Right atrium auricular region (tissue), 2 donors: ENCODE results near the gene SULT1A1. TPM values are rescaled to one million over a fixed set of nuclear protein-coding genes. Genes with fewer than 3 reads are reported as not detected.
"Not testable (repeated sequence)": the region's sequence is repeated elsewhere in the genome, so short reads cannot be mapped to it uniquely, and the experiment has no call there.

Experiments used
- DNase-seq: peaks from one replicate; pipeline ENCODE4 v3.0.0-alpha.2; 2019; ENCODE audit warnings: low spot score
- H3K27ac ChIP-seq, 2 donors: fragments of 200-600 bp; sonication (generic); 1 replicate in 1 of 2; 2 replicates in 1 of 2; pipeline ENCODE4 v1.5.1; 2016 to 2019
- H3K27me3 ChIP-seq, 2 donors: fragments of 200-600 bp; sonication (generic); one replicate each; pipeline versions ENCODE4 v1.5.1 to v1.6.0; 2017 to 2019
- H3K36me3 ChIP-seq: fragments of 200-600 bp; sonication (generic); one replicate; pipeline ENCODE4 v1.5.1; 2016
- H3K4me1 ChIP-seq, 2 donors: fragments of 200-600 bp; sonication (generic); one replicate each; pipeline versions ENCODE4 v1.5.1 to v1.6.0; 2017 to 2019
- H3K4me3 ChIP-seq, 2 donors: fragments of 200-600 bp; sonication (generic); 1 replicate in 1 of 2; 2 replicates in 1 of 2; pipeline ENCODE4 v1.5.1; 2017 to 2019; ENCODE audit warnings: mild to moderate bottlenecking in 1 of 2, moderate library complexity in 1 of 2
- H3K9me3 ChIP-seq, 2 donors: fragments of 200-600 bp; sonication (generic); one replicate each; pipeline ENCODE4 v1.5.1; 2019
- total RNA-seq, 2 donors: library from RNA; depleted of rRNA; stranded (reverse); fragments of >200 nt; gene quantifications; one replicate each; pipeline ENCODE4 v1.1.0, GENCODE V29; 2016
- TF ChIP-seq, protein P1 (sequence below), 2 donors: fragments of 200-600 bp; sonication (generic); IDR thresholded peaks; one replicate each; pipeline ENCODE4 v1.5.1; 2019; ENCODE audit warnings: antibody characterized with exemption in 2 of 2

SULT1A1 gene
- total RNA-seq, 2 donors from 2014 or later, result 37.9 to 38.1 TPM

DNA sequence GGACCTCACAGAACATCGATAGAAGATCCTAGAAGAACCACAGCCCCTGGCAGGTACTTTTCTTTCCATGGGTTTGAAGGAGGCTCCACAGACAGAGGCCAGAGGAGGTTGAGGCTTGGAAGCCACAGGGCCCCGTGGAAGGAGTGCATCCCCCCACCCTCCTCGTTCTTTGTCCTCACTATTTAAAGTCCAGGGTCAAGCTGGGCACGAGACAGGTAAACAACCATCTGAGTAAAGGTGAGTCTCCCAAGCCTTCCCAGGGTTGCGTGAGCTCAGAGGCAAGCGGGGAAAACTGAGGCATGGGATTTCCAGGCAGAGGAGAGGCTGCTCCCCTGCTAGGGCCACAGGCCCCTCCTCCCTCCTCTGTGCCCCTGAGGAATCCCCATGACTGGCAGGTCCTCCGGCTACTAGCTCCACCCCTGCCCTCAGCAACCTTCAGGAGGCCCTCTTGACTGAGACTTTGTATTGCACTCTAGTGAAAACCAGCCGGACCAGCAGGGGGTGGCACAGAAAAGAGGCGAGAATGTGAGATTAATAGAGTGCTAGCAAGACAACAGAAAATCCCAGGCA, 12.1 kb downstream of the SULT1A1 start:
- no peaks in the 10 kb centered on the region for H3K36me3 ChIP-seq
- no peak for DNase-seq
- TF ChIP-seq, protein P1, sequence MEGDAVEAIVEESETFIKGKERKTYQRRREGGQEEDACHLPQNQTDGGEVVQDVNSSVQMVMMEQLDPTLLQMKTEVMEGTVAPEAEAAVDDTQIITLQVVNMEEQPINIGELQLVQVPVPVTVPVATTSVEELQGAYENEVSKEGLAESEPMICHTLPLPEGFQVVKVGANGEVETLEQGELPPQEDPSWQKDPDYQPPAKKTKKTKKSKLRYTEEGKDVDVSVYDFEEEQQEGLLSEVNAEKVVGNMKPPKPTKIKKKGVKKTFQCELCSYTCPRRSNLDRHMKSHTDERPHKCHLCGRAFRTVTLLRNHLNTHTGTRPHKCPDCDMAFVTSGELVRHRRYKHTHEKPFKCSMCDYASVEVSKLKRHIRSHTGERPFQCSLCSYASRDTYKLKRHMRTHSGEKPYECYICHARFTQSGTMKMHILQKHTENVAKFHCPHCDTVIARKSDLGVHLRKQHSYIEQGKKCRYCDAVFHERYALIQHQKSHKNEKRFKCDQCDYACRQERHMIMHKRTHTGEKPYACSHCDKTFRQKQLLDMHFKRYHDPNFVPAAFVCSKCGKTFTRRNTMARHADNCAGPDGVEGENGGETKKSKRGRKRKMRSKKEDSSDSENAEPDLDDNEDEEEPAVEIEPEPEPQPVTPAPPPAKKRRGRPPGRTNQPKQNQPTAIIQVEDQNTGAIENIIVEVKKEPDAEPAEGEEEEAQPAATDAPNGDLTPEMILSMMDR (IDR thresholded peaks at IDR 0.05), result no peak
- peaks cover 0 to 22% of the 10 kb centered on the region in 2 donors for H3K4me1 ChIP-seq
- no peaks in the 10 kb centered on the region for H3K9me3 ChIP-seq
- no peak overlapping the region for H3K27ac ChIP-seq
- H3K27me3 ChIP-seq, result no peaks in the 10 kb centered on the region
- no peak overlapping the region for H3K4me3 ChIP-seq

DNA sequence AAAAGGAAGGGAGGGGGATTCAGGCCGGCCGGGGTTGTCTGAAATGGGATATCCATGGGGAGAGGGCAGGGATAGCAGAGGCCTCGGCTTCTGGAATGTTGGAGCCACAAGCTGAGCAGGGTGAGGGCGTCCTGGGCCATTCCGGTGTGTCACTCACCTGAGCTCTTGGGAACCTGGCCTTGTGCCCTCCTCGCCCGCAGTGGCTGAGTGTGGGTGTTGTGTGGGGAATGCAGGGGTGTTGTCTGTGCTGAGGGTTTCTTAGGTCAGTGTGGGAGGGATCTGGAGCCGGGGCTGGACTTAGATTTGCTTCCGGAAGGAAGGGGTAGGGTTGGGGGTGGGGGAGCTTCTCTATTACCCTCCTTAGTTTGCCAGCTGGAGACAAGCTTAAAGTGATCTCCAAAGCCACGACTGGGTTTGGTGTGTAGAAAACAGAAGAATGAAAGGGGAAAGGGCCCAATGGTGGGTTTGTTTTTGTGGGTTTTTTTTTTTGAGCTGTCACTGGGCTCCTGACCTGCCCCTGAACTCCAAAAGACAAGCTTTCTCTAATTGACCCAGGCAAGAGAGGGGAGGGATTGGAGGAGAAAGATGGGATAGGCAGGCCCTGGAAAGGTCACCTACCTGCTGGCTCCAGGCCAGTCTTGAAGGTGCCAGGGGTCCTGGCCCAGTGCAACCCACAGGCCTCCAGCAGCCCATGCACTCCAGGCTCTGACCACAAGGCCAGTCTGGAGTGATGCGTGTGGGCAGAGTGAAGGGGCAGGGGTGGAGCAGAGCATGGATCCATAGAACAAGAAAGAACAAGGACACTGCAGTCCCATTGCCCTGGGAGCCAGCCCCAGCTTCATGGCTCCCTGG, 12.8 kb downstream of the SULT1A1 start, which contains the start of gene SULT1A2:
Gene SULT1A2 (minus strand): TSS at position 211 of the 852 bp plus-strand sequence. CDS start 1,120 bp downstream, outside the sequence.
- H3K4me3 ChIP-seq, result peak within 1 kb of the TSS in 1 of 2 donors; percentile 12
- peaks cover 0 to 22% of the 10 kb centered on the region in 2 donors for H3K4me1 ChIP-seq
- H3K36me3 ChIP-seq, result no peaks in the 10 kb centered on the region
- H3K27ac ChIP-seq, result peak within 1 kb of the TSS in 1 of 2 donors; percentile 26
- H3K9me3 ChIP-seq, result no peaks in the 10 kb centered on the region
- TF ChIP-seq, protein P1 (IDR thresholded peaks at IDR 0.05), result no peak
- no peak for DNase-seq
- H3K27me3 ChIP-seq, result no peaks in the 10 kb centered on the region

DNA sequence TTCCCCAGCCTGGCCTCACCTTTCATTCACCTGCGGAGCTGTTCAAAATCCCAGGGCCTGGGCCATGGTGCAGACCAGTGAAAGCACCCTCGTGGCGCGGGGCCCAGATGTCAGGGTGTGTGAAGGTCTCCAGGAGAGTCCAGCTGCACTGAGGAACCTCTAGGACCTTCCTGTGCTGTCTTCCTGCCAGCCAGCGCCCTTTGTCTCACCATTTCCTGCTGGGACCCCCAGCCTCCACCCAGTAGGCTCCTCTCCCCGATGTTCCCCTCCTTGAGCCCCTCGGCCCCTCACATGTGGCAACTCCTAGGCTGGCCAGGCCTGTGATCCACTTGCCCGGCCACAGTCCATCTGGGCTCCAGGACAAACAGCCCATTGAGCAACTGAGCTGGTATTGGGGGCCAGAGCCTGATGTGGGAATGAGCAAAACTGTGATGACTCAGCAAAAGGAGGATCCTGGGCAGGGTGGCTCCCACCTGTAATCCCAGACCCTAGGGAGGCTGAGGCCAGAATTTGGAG, 13.7 kb downstream of the SULT1A1 start:
- H3K4me3 ChIP-seq, result peak overlapping the region in 1 of 2 donors; percentile 12

DNA sequence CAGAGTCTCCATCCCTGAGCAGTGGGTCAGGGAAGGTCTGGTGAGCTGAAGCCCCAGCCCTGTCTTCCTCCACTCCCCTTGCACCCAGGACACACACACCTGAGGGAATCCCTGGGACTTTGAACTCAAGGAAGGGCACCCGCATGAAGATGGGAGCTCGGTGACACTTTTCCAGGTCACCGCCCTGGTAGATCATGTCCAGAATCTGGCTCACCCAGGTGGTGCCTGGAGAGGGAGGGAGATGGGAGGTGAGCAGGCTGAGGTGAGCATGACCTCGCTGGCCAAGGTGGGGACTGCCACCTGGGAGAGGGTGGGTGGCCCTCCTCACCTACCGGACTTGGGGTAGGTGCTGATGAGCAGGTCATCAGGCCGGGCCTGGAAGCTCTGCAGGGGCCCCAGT, 14.4 kb downstream of the SULT1A1 start:
- not testable (repeated sequence) for H3K27ac ChIP-seq, H3K36me3 ChIP-seq, H3K4me3 ChIP-seq, H3K9me3 ChIP-seq, DNase-seq, H3K27me3 ChIP-seq
- H3K4me1 ChIP-seq, result peaks cover 0 to 22% of the 10 kb centered on the region in 2 donors

More for the DNA sequence above, 13.7 kb downstream of the SULT1A1 start:
- TF ChIP-seq, protein P1 (IDR thresholded peaks at IDR 0.05), result no peak
- H3K4me1 ChIP-seq, result peaks cover 0 to 22% of the 10 kb centered on the region in 2 donors
- H3K36me3 ChIP-seq, result peaks cover 2% of the 10 kb centered on the region
- no peaks in the 10 kb centered on the region for H3K9me3 ChIP-seq
- H3K27me3 ChIP-seq, result no peaks in the 10 kb centered on the region
- DNase-seq, result no peak
- peak overlapping the region in 1 of 2 donors; percentile 26 for H3K27ac ChIP-seq

DNA sequence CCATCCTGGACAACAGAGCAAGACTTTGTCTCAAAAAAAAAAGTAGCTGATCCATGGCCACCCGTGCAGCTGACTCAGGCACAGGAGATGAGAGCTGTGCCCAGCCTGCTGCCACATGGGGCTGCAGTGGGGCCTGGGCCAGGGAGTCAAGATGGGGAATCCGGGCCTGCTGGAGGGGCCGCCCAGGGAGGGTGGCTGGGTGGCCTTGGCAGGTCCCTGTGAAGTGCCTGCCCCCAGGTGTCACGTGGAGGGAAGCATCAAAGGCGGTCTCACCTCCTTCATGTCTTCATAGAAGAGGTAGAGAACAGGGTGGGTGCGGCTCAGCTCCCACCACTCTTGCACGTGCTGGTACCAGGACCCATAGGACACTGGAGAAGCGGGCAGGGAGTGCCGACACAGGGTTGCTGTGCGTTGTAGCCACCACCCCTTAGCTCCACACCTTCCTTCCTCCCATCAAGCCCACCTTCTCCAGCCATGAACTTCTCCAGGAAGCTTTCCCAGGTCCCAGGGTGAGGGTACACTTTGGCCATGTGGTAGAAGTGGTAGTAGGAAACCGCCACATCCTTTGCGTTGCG, 16.8 kb downstream of the SULT1A1 start:
- Histone ChIP-seq H3K9me3 (no peaks in the 10 kb centered on the region), H3K27ac (no peak overlapping the region), H3K4me1 (peaks cover 0 to 22% of the 10 kb centered on the region in 2 donors), H3K4me3 (no peak overlapping the region), H3K36me3 (peaks cover 30% of the 10 kb centered on the region), H3K27me3 (no peaks in the 10 kb centered on the region)
- TF ChIP-seq, protein P1 (IDR thresholded peaks at IDR 0.05), result no peak
- no peak for DNase-seq

DNA sequence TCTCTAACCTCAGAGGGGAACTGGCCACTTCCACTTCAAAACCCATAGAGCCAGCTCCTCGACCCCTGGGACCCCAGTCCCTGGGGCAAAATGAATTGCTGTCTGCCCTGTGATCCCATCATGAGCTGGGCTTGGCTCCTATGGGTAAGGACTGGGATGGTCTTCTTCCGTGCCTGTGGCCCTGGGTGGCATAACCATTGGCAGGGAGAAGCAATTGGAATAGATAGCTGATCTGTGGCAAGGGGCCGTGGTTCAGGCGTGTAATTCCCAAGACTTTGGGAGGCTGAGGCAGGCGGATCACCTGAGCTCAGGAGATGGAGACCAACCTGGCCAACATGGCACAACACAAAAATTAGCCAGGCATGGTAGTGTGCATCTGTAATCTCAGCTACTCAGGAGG, 17.3 kb downstream of the SULT1A1 start:
- Histone ChIP-seq H3K4me3 (no peak overlapping the region), H3K27me3 (no peaks in the 10 kb centered on the region), H3K4me1 (peaks cover 0 to 16% of the 10 kb centered on the region in 2 donors), H3K9me3 (no peaks in the 10 kb centered on the region), H3K27ac (no peak overlapping the region), H3K36me3 (peaks cover 30% of the 10 kb centered on the region)
- TF ChIP-seq, protein P1 (IDR thresholded peaks at IDR 0.05), result no peak
- DNase-seq, result no peak
